ENCODE results near the gene TMEM63C.

DNA sequence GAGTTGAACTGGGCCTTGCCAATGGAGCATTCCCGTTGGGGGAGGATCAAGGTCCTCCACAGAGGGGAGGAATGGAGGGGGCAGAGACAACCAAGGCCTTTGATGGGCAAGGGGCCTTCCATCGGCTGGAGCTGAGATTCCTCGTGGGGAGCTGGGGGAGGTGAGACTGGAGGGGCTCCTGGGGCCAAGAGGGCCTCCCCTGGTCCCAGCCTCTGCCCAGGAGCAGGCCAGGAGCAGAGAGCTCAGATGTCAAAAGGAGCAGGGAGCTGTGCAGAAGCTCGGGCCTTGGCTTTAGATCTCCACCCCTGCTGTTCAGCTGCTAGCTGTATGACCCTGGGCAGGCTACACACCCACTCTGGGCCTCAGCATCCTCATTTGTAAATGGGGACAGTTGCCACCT is 24.0 kb downstream of the TMEM63C start:
- TF ChIP-seq, protein P1, sequence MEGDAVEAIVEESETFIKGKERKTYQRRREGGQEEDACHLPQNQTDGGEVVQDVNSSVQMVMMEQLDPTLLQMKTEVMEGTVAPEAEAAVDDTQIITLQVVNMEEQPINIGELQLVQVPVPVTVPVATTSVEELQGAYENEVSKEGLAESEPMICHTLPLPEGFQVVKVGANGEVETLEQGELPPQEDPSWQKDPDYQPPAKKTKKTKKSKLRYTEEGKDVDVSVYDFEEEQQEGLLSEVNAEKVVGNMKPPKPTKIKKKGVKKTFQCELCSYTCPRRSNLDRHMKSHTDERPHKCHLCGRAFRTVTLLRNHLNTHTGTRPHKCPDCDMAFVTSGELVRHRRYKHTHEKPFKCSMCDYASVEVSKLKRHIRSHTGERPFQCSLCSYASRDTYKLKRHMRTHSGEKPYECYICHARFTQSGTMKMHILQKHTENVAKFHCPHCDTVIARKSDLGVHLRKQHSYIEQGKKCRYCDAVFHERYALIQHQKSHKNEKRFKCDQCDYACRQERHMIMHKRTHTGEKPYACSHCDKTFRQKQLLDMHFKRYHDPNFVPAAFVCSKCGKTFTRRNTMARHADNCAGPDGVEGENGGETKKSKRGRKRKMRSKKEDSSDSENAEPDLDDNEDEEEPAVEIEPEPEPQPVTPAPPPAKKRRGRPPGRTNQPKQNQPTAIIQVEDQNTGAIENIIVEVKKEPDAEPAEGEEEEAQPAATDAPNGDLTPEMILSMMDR (IDR thresholded peaks at IDR 0.05; ENCODE audit: low read length): no peak
- no peak for TF ChIP-seq EZH2 (IDR thresholded peaks at IDR 0.05; ENCODE audit: borderline replicate concordance, low read length)

Data from OCI-LY1 (cell line).